ENCODE results near the gene VASN. TPM values are rescaled to one million over a fixed set of nuclear protein-coding genes. Genes with fewer than 3 reads are reported as not detected.

The VASN gene
- total and polyA plus RNA-seq, 9 of the 15 experiments (the other 6 are each of a cell fraction or from before 2014, with no cell fraction given), result 0.01 to 2.5 (median 0.41) TPM; not detected in 1

DNA sequence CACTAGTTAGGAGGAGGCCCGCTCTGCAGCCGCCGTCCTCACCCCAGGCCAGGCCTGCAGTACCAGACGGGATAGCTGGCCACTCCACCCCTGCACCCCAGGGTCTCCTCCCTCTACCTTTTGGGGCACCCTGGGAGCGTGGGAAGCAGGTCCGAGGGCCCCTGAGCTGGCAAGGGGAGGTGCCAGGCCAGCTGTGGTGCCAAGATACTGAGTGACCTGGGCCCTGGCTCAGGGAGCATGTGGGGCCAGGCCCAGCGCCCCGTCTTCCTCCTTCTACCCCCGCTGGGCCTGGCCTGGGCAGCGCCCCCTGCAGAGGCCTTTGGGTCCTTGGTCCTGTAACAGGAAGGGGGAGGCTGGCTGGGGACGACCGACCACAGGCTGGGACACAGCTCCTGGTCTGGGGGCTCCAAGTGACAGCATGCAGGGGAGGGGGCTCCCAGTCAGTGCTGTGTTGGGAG lies 33.5 kb upstream of the VASN start (continued):
- TF ChIP-seq, protein P1, sequence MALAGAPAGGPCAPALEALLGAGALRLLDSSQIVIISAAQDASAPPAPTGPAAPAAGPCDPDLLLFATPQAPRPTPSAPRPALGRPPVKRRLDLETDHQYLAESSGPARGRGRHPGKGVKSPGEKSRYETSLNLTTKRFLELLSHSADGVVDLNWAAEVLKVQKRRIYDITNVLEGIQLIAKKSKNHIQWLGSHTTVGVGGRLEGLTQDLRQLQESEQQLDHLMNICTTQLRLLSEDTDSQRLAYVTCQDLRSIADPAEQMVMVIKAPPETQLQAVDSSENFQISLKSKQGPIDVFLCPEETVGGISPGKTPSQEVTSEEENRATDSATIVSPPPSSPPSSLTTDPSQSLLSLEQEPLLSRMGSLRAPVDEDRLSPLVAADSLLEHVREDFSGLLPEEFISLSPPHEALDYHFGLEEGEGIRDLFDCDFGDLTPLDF (CRISPR knock-in tag; IDR thresholded peaks at IDR 0.05), result no peak
- no peak for TF ChIP-seq TBL1XR1 (IDR thresholded peaks at IDR 0.05; ENCODE audit: low read length in 2 of 2)
- no peak for TF ChIP-seq TEAD1 (CRISPR knock-in tag; IDR thresholded peaks at IDR 0.05)
- TF ChIP-seq, protein P2, sequence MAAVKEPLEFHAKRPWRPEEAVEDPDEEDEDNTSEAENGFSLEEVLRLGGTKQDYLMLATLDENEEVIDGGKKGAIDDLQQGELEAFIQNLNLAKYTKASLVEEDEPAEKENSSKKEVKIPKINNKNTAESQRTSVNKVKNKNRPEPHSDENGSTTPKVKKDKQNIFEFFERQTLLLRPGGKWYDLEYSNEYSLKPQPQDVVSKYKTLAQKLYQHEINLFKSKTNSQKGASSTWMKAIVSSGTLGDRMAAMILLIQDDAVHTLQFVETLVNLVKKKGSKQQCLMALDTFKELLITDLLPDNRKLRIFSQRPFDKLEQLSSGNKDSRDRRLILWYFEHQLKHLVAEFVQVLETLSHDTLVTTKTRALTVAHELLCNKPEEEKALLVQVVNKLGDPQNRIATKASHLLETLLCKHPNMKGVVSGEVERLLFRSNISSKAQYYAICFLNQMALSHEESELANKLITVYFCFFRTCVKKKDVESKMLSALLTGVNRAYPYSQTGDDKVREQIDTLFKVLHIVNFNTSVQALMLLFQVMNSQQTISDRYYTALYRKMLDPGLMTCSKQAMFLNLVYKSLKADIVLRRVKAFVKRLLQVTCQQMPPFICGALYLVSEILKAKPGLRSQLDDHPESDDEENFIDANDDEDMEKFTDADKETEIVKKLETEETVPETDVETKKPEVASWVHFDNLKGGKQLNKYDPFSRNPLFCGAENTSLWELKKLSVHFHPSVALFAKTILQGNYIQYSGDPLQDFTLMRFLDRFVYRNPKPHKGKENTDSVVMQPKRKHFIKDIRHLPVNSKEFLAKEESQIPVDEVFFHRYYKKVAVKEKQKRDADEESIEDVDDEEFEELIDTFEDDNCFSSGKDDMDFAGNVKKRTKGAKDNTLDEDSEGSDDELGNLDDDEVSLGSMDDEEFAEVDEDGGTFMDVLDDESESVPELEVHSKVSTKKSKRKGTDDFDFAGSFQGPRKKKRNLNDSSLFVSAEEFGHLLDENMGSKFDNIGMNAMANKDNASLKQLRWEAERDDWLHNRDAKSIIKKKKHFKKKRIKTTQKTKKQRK (IDR thresholded peaks at IDR 0.05; ENCODE audit: borderline replicate concordance, low read depth, low read length), result no peak
- no peak for TF ChIP-seq HSF4 (CRISPR knock-in tag; IDR thresholded peaks at IDR 0.05; ENCODE audit: borderline replicate concordance)
- TF ChIP-seq POLR2G (IDR thresholded peaks at IDR 0.05; ENCODE audit: low read depth, low read length), result peak; percentile 55
- TF ChIP-seq GABPB2 (CRISPR knock-in tag; conservative IDR thresholded peaks at IDR 0.05), result no peak
- TF ChIP-seq ZNF274 (IDR thresholded peaks at IDR 0.05; ENCODE audit: borderline replicate concordance, low read depth, low read length), result no peak
- TF ChIP-seq BRD9 (IDR thresholded peaks at IDR 0.05; ENCODE audit: low read depth, partially characterized antibody), result no peak
- TF ChIP-seq ZNF695 (CRISPR knock-in tag; IDR thresholded peaks at IDR 0.05), result no peak
- 0 out of 2 replicates have a peak, but pooled peaks have one; percentile 19 for TF ChIP-seq POLR2AphosphoS5 (IDR thresholded peaks at IDR 0.05; ENCODE audit: control insufficient read depth, insufficient read depth, low read depth, low read length)
- no peak for TF ChIP-seq ZFP30 (CRISPR knock-in tag; IDR thresholded peaks at IDR 0.05; ENCODE audit: borderline replicate concordance)
- TF ChIP-seq SRSF3 (IDR thresholded peaks at IDR 0.05; ENCODE audit: insufficient read depth, low read length), result no peak
- no peak for TF ChIP-seq NCOA1 (IDR thresholded peaks at IDR 0.05; ENCODE audit: low read depth)
- TF ChIP-seq ATF1 (CRISPR knock-in tag; IDR thresholded peaks at IDR 0.05), result no peak
- TF ChIP-seq ATF1 (tag; IDR thresholded peaks at IDR 0.05), result no peak
- TF ChIP-seq PHB2 (IDR thresholded peaks at IDR 0.05; ENCODE audit: low read depth), result no peak
- TF ChIP-seq GATAD2B (IDR thresholded peaks at IDR 0.05; ENCODE audit: borderline replicate concordance), result no peak
- TF ChIP-seq, protein P3, sequence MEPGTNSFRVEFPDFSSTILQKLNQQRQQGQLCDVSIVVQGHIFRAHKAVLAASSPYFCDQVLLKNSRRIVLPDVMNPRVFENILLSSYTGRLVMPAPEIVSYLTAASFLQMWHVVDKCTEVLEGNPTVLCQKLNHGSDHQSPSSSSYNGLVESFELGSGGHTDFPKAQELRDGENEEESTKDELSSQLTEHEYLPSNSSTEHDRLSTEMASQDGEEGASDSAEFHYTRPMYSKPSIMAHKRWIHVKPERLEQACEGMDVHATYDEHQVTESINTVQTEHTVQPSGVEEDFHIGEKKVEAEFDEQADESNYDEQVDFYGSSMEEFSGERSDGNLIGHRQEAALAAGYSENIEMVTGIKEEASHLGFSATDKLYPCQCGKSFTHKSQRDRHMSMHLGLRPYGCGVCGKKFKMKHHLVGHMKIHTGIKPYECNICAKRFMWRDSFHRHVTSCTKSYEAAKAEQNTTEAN (CRISPR knock-in tag; IDR thresholded peaks at IDR 0.05), result no peak

Data from K562 (cell line).